HG02938 (cell line): ENCODE measurements around the gene ABHD2.
"Not testable (repeated sequence)": the region's sequence is repeated elsewhere in the genome, so short reads cannot be mapped to it uniquely, and the experiment has no call there.

Experiments
- ATAC-seq: cut with Tn5 transposase; IDR thresholded peaks from one replicate; pipeline ENCODE4 v1.9.1; 2021; ENCODE audit warnings: mild to moderate bottlenecking, moderate library complexity; ENCODE audit not compliant: unreplicated experiment

ABHD2 gene

DNA sequence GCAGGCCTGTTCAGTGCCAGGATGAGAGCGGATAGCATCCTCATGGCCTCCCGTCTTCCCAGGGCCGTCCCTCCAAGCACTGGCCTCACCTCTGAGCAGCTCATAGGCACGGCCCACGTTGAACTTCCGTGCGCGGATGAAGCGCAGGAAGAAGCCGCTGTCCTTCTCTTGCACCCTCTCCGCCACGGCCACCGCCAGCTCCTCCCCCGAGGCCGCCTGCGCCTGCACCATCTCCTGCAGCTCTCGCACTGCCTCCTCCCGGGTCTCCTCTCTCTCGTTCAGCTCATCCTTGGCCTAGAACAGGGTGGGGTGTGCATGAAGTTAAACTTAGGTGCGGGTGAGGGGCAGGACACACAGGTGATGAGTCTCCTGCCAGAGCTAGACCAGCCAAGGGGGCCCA, 128.8 kb downstream of the ABHD2 start:
- ATAC-seq, result no peak

- ATAC-seq, result no peak
Observed at GRCh38 chr15:89217686-89218376, 129.6 kb downstream of the ABHD2 start.

DNA sequence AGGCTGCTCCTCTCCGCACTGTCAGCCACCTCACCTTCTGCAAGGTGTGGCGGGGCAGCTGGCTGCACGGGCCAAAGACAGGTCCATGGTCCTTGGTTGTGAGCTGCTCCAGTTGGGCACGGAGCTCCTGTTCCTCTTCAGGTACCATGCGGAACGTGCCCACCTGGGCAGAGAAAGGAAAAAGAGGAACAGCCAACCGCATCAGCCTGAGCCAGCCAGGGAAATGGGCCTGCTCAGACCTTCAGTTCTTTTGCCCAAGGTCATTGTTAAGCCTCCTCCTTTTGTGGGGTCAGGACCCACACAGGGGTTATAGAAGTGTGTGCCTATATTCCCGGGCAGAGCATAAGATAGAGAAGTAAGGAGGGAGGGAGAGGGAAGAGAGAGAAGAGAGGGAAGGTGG, 130.3 kb downstream of the ABHD2 start:
- no peak for ATAC-seq

DNA sequence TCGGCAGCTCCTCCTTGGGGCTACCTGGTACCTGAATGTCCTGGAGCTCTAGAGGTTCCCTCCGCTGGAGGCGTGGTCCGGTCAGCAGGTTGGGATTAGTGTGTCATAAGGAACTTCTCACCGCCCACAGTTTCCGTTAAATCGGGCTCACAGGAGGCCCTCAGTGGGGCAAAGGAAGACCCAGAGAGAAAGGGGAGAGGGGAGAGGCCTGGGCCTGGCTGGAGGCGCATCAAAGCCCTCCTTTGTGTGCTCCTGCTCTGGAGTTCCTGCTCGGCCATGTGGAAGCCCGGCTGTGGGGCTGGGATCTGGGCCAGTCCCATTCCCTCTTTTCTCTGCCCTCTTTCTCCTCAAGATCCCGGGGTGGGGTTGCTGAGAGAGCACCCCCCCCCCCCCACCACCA, 133.3 kb downstream of the ABHD2 start, which contains the start of gene RLBP1:
RLBP1 (minus strand) TSS at position 37 of the 400 bp plus-strand sequence. CDS start 2,604 bp downstream, outside the sequence.
- no peak for ATAC-seq

- ATAC-seq, result no peak
Observed at GRCh38 chr15:89225588-89225987, 137.3 kb downstream of the ABHD2 start.

DNA sequence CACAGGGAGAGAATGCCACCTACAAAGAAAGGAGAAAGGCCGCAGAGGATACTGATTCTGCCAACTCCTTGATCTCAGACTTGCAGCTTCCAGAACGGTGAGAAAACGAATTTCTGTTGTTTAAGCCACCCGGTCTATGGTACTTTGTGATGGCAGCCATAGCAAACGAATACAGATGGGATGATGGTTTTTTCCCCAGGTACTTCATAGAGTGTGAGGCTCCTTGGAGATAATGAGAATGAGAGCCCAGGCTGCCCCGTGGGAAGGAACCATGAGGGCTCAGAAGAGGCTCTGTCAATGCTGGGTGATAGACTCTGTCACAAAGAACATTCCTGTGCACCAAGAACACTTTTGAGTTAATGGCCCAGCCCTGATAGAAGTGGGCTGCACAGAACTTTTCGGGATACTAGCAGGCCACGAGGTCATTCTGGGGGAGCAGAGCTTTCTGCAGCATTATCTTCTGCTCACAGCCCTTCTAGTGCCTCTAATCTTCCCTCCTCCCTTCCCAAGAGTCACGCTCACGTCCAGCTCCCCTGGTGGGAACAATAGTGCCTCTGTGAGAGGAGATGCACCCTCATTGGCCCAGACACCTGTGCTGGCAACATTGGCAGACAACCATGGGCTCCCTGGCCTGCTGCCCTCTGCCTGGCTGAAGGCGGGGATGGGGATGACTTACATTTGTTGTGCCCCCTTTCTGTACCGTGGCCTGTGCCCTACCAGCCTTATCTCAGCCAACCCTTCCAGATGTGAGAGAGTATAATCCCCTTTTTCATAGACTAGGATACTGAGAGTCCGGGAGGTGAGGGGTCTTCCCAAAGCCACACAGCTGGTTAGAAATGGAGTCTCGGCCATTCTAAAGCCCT, 138.3 kb downstream of the ABHD2 start:
- no peak for ATAC-seq

GRCh38 chr15:89227425-89227824, 139.2 kb downstream of the ABHD2 start:
- no peak for ATAC-seq

GRCh38 chr15:89230277-89230676, 142.0 kb downstream of the ABHD2 start:
- ATAC-seq, result no peak

GRCh38 chr15:89231832-89232231, 143.6 kb downstream of the ABHD2 start:
- no peak for ATAC-seq

DNA sequence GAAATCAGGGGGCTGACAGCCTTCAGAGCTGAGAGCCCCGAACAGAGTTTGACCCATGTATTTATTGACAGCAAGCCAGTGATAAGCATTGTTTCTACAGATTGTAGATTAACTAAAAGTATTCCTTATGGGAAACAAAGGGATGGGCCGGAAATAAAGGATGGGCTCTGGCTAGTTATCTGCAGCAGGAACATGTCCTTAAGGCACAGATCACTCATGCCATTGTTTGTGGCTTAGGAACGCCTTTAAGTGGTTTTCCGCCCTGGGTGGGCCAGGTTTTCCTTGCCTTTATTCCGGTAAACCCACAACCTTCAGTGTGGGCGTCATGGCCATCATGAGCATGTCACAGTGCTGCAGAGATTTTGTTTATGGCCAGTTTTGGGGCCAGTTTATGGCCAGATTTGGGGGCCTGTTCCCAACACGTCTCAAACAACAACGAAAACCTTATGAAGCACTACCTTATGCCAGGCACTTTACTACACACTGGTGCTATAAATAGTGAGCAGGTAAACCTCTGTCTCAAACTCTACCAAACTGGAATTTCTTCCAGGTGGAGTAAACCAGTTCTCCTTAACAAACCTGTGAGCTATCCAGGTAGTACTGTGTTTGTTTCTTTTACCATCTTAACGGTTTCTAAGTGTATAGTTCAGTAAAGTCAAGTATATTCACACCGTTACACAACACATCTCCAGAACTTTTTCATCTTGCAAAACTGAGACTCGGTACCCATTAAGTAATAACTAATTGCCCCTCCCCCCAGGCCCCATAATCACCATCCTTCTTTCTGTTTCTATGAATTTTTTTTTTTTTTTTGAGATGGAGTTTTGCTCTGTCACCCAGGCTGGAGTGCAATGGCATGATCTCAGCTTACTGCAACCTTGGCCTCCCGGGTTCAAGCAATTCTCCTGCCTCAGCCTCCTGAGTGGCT, 151.9 kb downstream of the ABHD2 start:
- not testable (repeated sequence) for ATAC-seq

- ATAC-seq, result no peak
Observed at GRCh38 chr15:89243046-89243690, 154.9 kb downstream of the ABHD2 start.

DNA sequence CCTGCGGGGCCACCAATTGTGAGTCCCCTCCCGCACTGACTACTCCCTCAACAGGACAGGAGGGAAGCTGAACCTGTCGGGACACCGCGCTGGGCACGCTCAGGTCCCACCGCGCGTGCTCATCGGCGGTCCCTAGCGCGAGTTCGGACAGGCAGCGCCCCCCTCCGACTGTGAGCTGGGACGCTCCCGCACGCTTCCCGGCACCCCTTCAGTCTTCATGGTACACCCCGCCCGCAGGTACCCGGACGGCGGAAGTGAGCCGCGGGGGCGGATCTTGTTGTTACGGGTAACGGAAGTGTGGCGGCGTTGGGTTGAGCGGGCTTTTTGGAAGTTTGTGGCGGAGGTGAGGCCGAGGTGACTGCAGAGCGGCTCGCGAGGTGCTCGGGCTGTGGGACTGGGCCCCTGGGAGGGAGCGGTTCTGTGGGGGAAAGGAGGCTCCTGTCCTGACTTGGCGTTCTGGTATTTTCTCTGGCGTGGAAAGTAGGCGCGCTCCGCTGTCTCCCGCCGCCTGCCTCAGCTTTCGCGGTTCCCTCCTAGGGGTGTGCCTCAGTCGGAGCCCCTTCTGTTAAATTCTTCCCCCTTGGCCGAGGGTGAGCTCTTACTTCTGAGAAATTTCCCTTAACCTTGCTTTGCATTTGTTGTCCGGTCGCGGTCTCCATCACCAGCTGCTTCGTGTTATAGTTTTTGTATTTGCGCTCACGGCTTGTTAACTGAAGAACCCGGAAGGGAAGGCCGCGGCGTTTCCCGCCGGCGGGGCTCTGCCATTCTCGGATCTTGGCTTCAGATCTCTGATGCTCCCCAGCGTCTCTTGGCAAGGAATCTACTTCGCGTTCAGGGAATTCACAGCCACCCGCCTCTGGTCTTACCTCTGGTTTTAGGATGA, 155.7 kb downstream of the ABHD2 start, which contains the start of gene FANCI:
FANCI (plus strand) TSS at position 289 of the 883 bp plus-strand sequence. CDS start 3,669 bp downstream, outside the sequence.
- peak; percentile 94 for ATAC-seq

- ATAC-seq, result peak; percentile 9
Observed at GRCh38 chr15:89244574-89244903, 156.3 kb downstream of the ABHD2 start.

DNA sequence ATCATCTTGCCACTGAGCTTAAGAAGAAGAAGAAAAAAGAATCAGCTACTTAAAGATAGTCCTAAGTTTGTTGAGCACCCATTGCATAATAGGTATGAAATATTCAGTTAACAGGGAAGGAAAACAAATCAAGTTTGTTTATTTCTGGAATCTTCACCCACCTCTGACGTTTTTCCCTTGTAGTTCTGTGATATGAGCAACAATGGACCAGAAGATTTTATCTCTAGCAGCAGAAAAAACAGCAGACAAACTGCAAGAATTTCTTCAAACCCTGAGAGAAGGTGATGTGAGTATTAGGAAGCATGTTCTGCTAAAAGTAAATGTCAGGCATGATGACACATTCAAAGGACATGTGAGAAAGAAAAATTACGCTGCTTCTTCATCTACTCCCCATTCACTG, 159.2 kb downstream of the ABHD2 start:
- no peak for ATAC-seq

DNA sequence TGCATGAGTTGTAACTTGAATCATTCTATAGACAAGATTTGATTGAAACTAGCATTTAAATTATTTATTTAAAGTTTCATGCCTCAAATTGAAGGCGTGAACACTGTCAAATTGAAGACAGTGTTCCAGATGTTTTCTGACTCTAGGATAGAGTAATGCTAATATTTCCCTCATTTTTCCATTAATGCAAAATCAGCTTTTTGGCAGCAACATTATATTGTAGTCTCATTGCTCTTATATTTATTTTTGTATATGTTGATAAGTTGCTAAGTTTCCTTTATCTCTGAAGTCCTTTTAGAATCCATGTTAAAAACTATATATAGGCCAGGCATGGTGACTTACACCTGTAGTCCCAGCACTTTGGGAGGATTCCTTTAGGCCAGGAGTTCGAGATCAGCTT, 160.3 kb downstream of the ABHD2 start:
- no peak for ATAC-seq

GRCh38 chr15:89250142-89250541, 161.9 kb downstream of the ABHD2 start:
- ATAC-seq, result not testable (repeated sequence)
